T-helper 2 cell treated with Interferon-gamma antibody and Interleukin-4, amounts not matched to agents 100 ng/mL and 5 ng/mL, for 36 hours (primary cell): ENCODE results near the gene PLXNC1. TPM values are rescaled to one million over a fixed set of nuclear protein-coding genes. Genes with fewer than 3 reads are reported as not detected.

ENCODE experiments used
- intact Hi-C: fragments of 100-400 bp; cut with micrococcal nuclease; formaldehyde crosslinking; loops from one replicate; pipeline ENCODE4 v1.15.1; 2023
- total RNA-seq: library from RNA; stranded (reverse); gene quantifications from 2 replicates; pipeline ENCODE4 v1.2.3, GENCODE V29; 2022

PLXNC1 gene
- total RNA-seq, 1 donor from 2014 or later, result 26.7 TPM

GRCh38 chr12:94261119-94261518 is 112.7 kb downstream of the PLXNC1 start:
- intact Hi-C loops, result loop anchor here (5.0 to 10.0 kb wide), 4 partner anchors 274 to 1774 kb away; partner anchors contain the start of genes EEA1, LTA4H and SOCS2

- intact Hi-C loops, result loop anchor here (2.0 to 10.0 kb wide), 7 partner anchors 21 to 1773 kb away; partner anchors contain the start of genes CEP83, EEA1, LTA4H and PLXNC1
Measured at GRCh38 chr12:94261786-94262185, 113.4 kb downstream of the PLXNC1 start.

GRCh38 chr12:94262228-94263010 is 114.0 kb downstream of the PLXNC1 start:
- intact Hi-C loops, result loop anchor here (1.0 to 10.0 kb wide), 9 partner anchors 20 to 1772 kb away; partner anchors contain the start of genes CEP83, EEA1, LTA4H and PLXNC1

- intact Hi-C loops, result loop anchor here (1.0 to 10.0 kb wide), 9 partner anchors 20 to 1772 kb away; partner anchors contain the start of genes CEP83, EEA1, LTA4H and PLXNC1
Measured at GRCh38 chr12:94263011-94263811, 114.8 kb downstream of the PLXNC1 start.

- intact Hi-C loops, result loop anchor here (1.0 to 10.0 kb wide), 9 partner anchors 19 to 1771 kb away; partner anchors contain the start of genes CEP83, EEA1, LTA4H and PLXNC1
Measured at GRCh38 chr12:94263905-94264561, 115.7 kb downstream of the PLXNC1 start.

GRCh38 chr12:94264736-94265485 is 116.5 kb downstream of the PLXNC1 start:
- intact Hi-C loops, result loop anchor here (5.0 to 10.0 kb wide), 4 partner anchors 270 to 1770 kb away; partner anchors contain the start of genes EEA1, LTA4H and SOCS2

- intact Hi-C loops, result loop anchor here (10.0 kb wide), 2 partner anchors 269 to 1769 kb away; partner anchors contain the start of gene LTA4H
Measured at GRCh38 chr12:94265539-94265938, 117.2 kb downstream of the PLXNC1 start.

- intact Hi-C loops, result loop anchor here (10.0 kb wide), 2 partner anchors 269 to 1769 kb away; partner anchors contain the start of gene LTA4H
Measured at GRCh38 chr12:94265966-94266745, 117.8 kb downstream of the PLXNC1 start.

GRCh38 chr12:94266796-94267536 is 118.6 kb downstream of the PLXNC1 start:
- intact Hi-C loops, result loop anchor here (10.0 kb wide), 2 partner anchors 268 to 1768 kb away; partner anchors contain the start of gene LTA4H

GRCh38 chr12:94267537-94267872 is 119.1 kb downstream of the PLXNC1 start:
- intact Hi-C loops, result loop anchor here (10.0 kb wide), 2 partner anchors 267 to 1767 kb away; partner anchors contain the start of gene LTA4H

GRCh38 chr12:94267921-94268471 is 119.6 kb downstream of the PLXNC1 start:
- intact Hi-C loops, result loop anchor here (10.0 kb wide), 2 partner anchors 267 to 1767 kb away; partner anchors contain the start of gene LTA4H

GRCh38 chr12:94269316-94269999 is 121.1 kb downstream of the PLXNC1 start:
- intact Hi-C loops, result loop anchor here (10.0 kb wide), 2 partner anchors 265 to 1765 kb away; partner anchors contain the start of gene LTA4H

GRCh38 chr12:94271351-94271750 is 123.0 kb downstream of the PLXNC1 start:
- intact Hi-C loops, result no loop called here

- intact Hi-C loops, result no loop called here
Measured at GRCh38 chr12:94272280-94272679, 123.9 kb downstream of the PLXNC1 start.

GRCh38 chr12:94273272-94273671 is 124.9 kb downstream of the PLXNC1 start:
- intact Hi-C loops, result no loop called here

GRCh38 chr12:94276725-94277124 is 128.3 kb downstream of the PLXNC1 start:
- intact Hi-C loops, result no loop called here

GRCh38 chr12:94277426-94278000 is 129.1 kb downstream of the PLXNC1 start:
- intact Hi-C loops, result no loop called here
